Measurements from ENCODE around the gene SVBP. TPM values are rescaled to one million over a fixed set of nuclear protein-coding genes. Genes with fewer than 3 reads are reported as not detected.

The SVBP gene
- total and polyA plus RNA-seq, 2 of the 8 experiments (the other 6 are each of a cell fraction or from before 2014, with no cell fraction given), result 29.7 to 30.2 TPM

GRCh38 chr1:42841010-42841409 lies 23.8 kb upstream of the SVBP start:
- CTCF ChIA-PET (ENCODE audit: partially characterized antibody), result interaction anchor here (1.5 kb wide), 1 partner anchor 10 kb away, joined by 5 read pairs; no protein-coding TSS in a partner anchor
- Histone ChIP-seq H3K36me3 (ENCODE audit: control insufficient read depth in 2 of 4, insufficient read depth in 4 of 4, low read length in 3 of 4) (no peaks in the 10 kb centered on the region), H3K79me2 (ENCODE audit: control insufficient read depth in 1 of 2, insufficient read depth in 2 of 2, low read length in 2 of 2) (no peaks in the 10 kb centered on the region), H4K91ac (replicated peaks; ENCODE audit: insufficient read length, low read length) (no peak overlapping the region), H3K9me3 (ENCODE audit: insufficient read depth in 2 of 2, low read depth in 1 of 2, low read length in 1 of 2) (no peaks in the 10 kb centered on the region), H4K5ac (ENCODE audit: insufficient read length, low read depth, low read length) (no peak overlapping the region), H3K18ac (ENCODE audit: extremely low read depth, low read length) (no peak overlapping the region), H2AFZ (ENCODE audit: low read length) (no peak overlapping the region), H3K9ac (replicated peaks in 1 of 4; ENCODE audit: extremely low read depth in 1 of 4, low read depth in 3 of 4, low read length in 3 of 4) (no peak overlapping the region), H4K8ac (ENCODE audit: extremely low read depth, insufficient read depth, low read length) (no peak overlapping the region), H2BK20ac (ENCODE audit: low read length) (no peak overlapping the region), H3K14ac (ENCODE audit: insufficient read length) (no peak overlapping the region), H3K23ac (ENCODE audit: insufficient read length) (no peak overlapping the region), H3K4me2 (ENCODE audit: insufficient read depth in 1 of 2, low read depth in 2 of 2, low read length in 2 of 2) (no peak overlapping the region), H3K27me3 (replicated peaks in 1 of 4; ENCODE audit: control insufficient read depth in 3 of 4, extremely low read depth in 1 of 4, insufficient read depth in 3 of 4, low read length in 3 of 4) (no peaks in the 10 kb centered on the region), H2BK5ac (ENCODE audit: low read depth, low read length) (no peak overlapping the region), H3K23me2 (ENCODE audit: low read depth, low read length) (no peaks in the 10 kb centered on the region), H2AK5ac (ENCODE audit: low read depth, low read length) (no peak overlapping the region), H3K56ac (replicated peaks; ENCODE audit: insufficient read length, low read depth, low read length) (no peak overlapping the region), H3K79me1 (ENCODE audit: low read depth, low read length) (no peaks in the 10 kb centered on the region), H3K4ac (replicated peaks; ENCODE audit: insufficient read length, low read depth, low read length) (no peak overlapping the region), H2BK12ac (ENCODE audit: low read depth, low read length) (no peak overlapping the region), H4K20me1 (replicated peaks in 1 of 2; ENCODE audit: control insufficient read depth in 1 of 2, insufficient read depth in 2 of 2, low read length in 2 of 2) (no peaks in the 10 kb centered on the region), H2BK120ac (replicated peaks; ENCODE audit: low read depth, low read length) (no peak overlapping the region), H3K27ac (ENCODE audit: low read depth, low read length) (no peak overlapping the region), H3K4me1 (replicated peaks in 1 of 4; ENCODE audit: control insufficient read depth in 3 of 4, insufficient read depth in 4 of 4, low read length in 3 of 4) (no peaks in the 10 kb centered on the region), H3K4me3 (ENCODE audit: extremely low read depth in 1 of 4, insufficient read depth in 2 of 4, low read depth in 3 of 4, low read length in 4 of 4) (no peak overlapping the region), H2BK15ac (ENCODE audit: low read length) (no peak overlapping the region)
- DNase-seq (ENCODE audit: low read depth in 1 of 2, low spot score in 2 of 2) (no peak), FAIRE-seq (no peak)
- no peak for TF ChIP-seq EP300 (IDR thresholded peaks at IDR 0.05; ENCODE audit: borderline replicate concordance in 1 of 2, low read depth in 2 of 2, low read length in 2 of 2)
- TF ChIP-seq JUND (IDR thresholded peaks at IDR 0.05; ENCODE audit: low read length), result no peak
- POLR2A ChIA-PET (ENCODE audit: partially characterized antibody), result no interaction called here
- WGBS, 2 experiments (ENCODE audit: extremely low coverage in 1 of 2, insufficient coverage in 1 of 2, insufficient read length in 1 of 2, insufficient replicate concordance in 2 of 2, low coverage in 1 of 2, low lambda C conversion rate in 2 of 2, missing lambda C conversion rate in 1 of 2), result 91% methylated on average over 3 of the region's 3 CpGs; no CpG with 5 or more reads in 1 of the 2 experiments

Data from H1 (cell line).